ENCODE measurements around the gene CTIF. TPM values are rescaled to one million over a fixed set of nuclear protein-coding genes. Genes with fewer than 3 reads are reported as not detected.

CTIF gene
- total RNA-seq, 1 donor from 2014 or later: 60.0 TPM

GRCh38 chr18:48779462-48779861, 240.6 kb downstream of the CTIF start:
- H3K27me3 ChIP-seq (ENCODE audit: low read depth): no peaks in the 10 kb centered on the region
- no peak for TF ChIP-seq CTCF (IDR thresholded peaks at IDR 0.05; ENCODE audit: borderline replicate concordance)
- peak overlapping the region; percentile 98 for H3K27ac ChIP-seq (replicated peaks)
- no peaks in the 10 kb centered on the region for H3K36me3 ChIP-seq
- intact Hi-C loops (cut with micrococcal nuclease): no loop called here
- no peak overlapping the region for H3K4me3 ChIP-seq
- peaks cover 98% of the 10 kb centered on the region for H3K4me1 ChIP-seq
- no peak for DNase-seq
- no peaks in the 10 kb centered on the region for H3K9me3 ChIP-seq (replicated peaks)

- no peak for TF ChIP-seq CTCF (IDR thresholded peaks at IDR 0.05; ENCODE audit: borderline replicate concordance)
- H3K9me3 ChIP-seq (replicated peaks): no peaks in the 10 kb centered on the region
- H3K4me1 ChIP-seq: peaks cover 96% of the 10 kb centered on the region
- H3K27ac ChIP-seq (replicated peaks): peak overlapping the region; percentile 98
- no peak for DNase-seq
- H3K36me3 ChIP-seq: no peaks in the 10 kb centered on the region
- intact Hi-C loops (cut with micrococcal nuclease): loop anchor here (2.0 to 10.0 kb wide), 3 partner anchors 68 to 164 kb away; no protein-coding TSS in a partner anchor
- peak overlapping the region; percentile 42 for H3K4me3 ChIP-seq
- no peaks in the 10 kb centered on the region for H3K27me3 ChIP-seq (ENCODE audit: low read depth)
These were observed 241.5 kb downstream of the CTIF start for GRCh38 chr18:48780201-48780912.

DNA sequence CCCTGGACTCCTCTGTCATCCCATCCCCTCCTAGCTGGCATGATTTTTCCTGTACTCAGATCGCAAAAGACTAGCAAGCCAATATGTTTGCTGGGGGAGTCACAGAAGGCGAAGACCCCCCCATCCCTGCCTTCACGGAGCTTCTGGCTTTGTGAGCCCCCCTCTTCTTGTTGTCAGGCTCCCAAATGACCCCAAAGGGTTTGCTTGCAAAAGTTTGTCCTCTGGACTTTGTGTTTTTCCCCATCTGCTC, 242.0 kb downstream of the CTIF start:
- H3K36me3 ChIP-seq: peaks cover under 1% of the 10 kb centered on the region
- H3K9me3 ChIP-seq (replicated peaks): no peaks in the 10 kb centered on the region
- H3K27me3 ChIP-seq (ENCODE audit: low read depth): no peaks in the 10 kb centered on the region
- peak overlapping the region; percentile 98 for H3K27ac ChIP-seq (replicated peaks)
- peak overlapping the region; percentile 42 for H3K4me3 ChIP-seq
- no peak for TF ChIP-seq CTCF (IDR thresholded peaks at IDR 0.05; ENCODE audit: borderline replicate concordance)
- intact Hi-C loops (cut with micrococcal nuclease): loop anchor here (2.0 to 10.0 kb wide), 3 partner anchors 68 to 164 kb away; no protein-coding TSS in a partner anchor
- peaks cover 91% of the 10 kb centered on the region for H3K4me1 ChIP-seq
- no peak for DNase-seq

GRCh38 chr18:48781163-48781987, 242.5 kb downstream of the CTIF start:
- intact Hi-C loops (cut with micrococcal nuclease): loop anchor here (2.0 to 10.0 kb wide), 3 partner anchors 69 to 163 kb away; no protein-coding TSS in a partner anchor
- Histone ChIP-seq H3K9me3 (replicated peaks) (no peaks in the 10 kb centered on the region), H3K4me3 (peak overlapping the region; percentile 42), H3K27me3 (ENCODE audit: low read depth) (no peaks in the 10 kb centered on the region), H3K36me3 (peaks cover 6% of the 10 kb centered on the region), H3K4me1 (peaks cover 90% of the 10 kb centered on the region), H3K27ac (replicated peaks) (peak overlapping the region; percentile 98)
- TF ChIP-seq CTCF (IDR thresholded peaks at IDR 0.05; ENCODE audit: borderline replicate concordance): no peak
- peak; percentile 93 for DNase-seq

DNA sequence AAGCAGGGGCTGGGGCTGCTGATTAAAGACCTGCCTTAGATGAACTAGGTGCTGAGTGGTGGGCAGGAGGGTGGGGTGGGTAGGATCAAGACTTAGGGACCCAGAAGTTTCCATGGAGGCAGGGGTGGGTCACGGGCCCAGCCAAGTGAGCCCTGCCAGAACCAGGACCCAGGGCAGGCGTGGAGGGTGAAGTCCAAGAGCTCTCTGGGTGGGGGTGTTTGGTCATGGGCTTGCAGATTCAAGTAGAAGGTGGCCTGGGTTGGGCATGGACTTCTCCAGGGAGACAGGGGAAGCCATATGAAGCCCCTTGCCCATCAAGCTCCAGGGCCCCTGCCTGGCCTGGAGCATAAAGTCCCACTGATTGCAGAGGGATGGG, 243.1 kb downstream of the CTIF start:
- no peak for DNase-seq
- peak overlapping the region; percentile 98 for H3K27ac ChIP-seq (replicated peaks)
- no peaks in the 10 kb centered on the region for H3K27me3 ChIP-seq (ENCODE audit: low read depth)
- intact Hi-C loops (cut with micrococcal nuclease): loop anchor here (2.0 to 10.0 kb wide), 3 partner anchors 69 to 163 kb away; no protein-coding TSS in a partner anchor
- peaks cover 7% of the 10 kb centered on the region for H3K36me3 ChIP-seq
- H3K4me3 ChIP-seq: peak overlapping the region; percentile 42
- no peak for TF ChIP-seq CTCF (IDR thresholded peaks at IDR 0.05; ENCODE audit: borderline replicate concordance)
- H3K9me3 ChIP-seq (replicated peaks): no peaks in the 10 kb centered on the region
- H3K4me1 ChIP-seq: peaks cover 90% of the 10 kb centered on the region

Measured in left ventricle myocardium inferior (tissue), 1 donor.